Smooth muscle cell (in vitro differentiated cells): ENCODE data around the gene EXOC4. TPM values are rescaled to one million over a fixed set of nuclear protein-coding genes. Genes with fewer than 3 reads are reported as not detected.

Source experiments
- DNase-seq: peaks from one replicate; lab custom pipeline; 2025; ENCODE audit not compliant: unreplicated experiment; lab: John Stamatoyannopoulos, UW
- H2AFZ ChIP-seq: fragments of 200-600 bp; sonication (generic); 2 replicates; pipeline ENCODE4 v1.6.0; 2016; ENCODE audit warnings: antibody characterized with exemption, low read depth, mild to moderate bottlenecking
- H3F3A ChIP-seq: fragments of 200-600 bp; sonication (generic); 2 replicates; pipeline ENCODE4 v1.6.0; 2017; ENCODE audit warnings: antibody characterized with exemption, low read depth
- H3K27ac ChIP-seq: fragments of 200-600 bp; sonication (generic); 2 replicates; pipeline ENCODE4 v1.5.1; 2016; ENCODE audit warnings: low read depth, mild to moderate bottlenecking
- H3K27me3 ChIP-seq: fragments of 200-600 bp; sonication (generic); 2 replicates; pipeline ENCODE4 v1.6.1; 2016; ENCODE audit warnings: low read depth, mild to moderate bottlenecking
- H3K36me3 ChIP-seq: fragments of 200-600 bp; sonication (generic); 2 replicates; pipeline ENCODE4 v1.5.1; 2016; ENCODE audit warnings: low read depth
- H3K4me1 ChIP-seq: fragments of 200-600 bp; sonication (generic); 2 replicates; pipeline ENCODE4 v1.5.1; 2016; ENCODE audit warnings: low read depth
- H3K4me2 ChIP-seq: fragments of 200-600 bp; sonication (generic); 2 replicates; pipeline ENCODE4 v1.6.0; 2016; ENCODE audit warnings: mild to moderate bottlenecking
- H3K4me3 ChIP-seq: fragments of 200-600 bp; sonication (generic); 2 replicates; pipeline ENCODE4 v1.5.1; 2016; ENCODE audit warnings: mild to moderate bottlenecking
- H3K79me2 ChIP-seq: fragments of 200-600 bp; sonication (generic); 2 replicates; pipeline ENCODE4 v1.6.0; 2016; ENCODE audit warnings: low read depth, mild to moderate bottlenecking
- H3K9ac ChIP-seq: fragments of 200-600 bp; sonication (generic); 2 replicates; pipeline ENCODE4 v1.6.0; 2016; ENCODE audit warnings: low read depth
- H3K9me3 ChIP-seq: fragments of 200-600 bp; sonication (generic); replicated peaks from 2 replicates; pipeline ENCODE4 v1.5.1; 2016; ENCODE audit warnings: low read depth
- H4K20me1 ChIP-seq: fragments of 200-600 bp; sonication (generic); 2 replicates; pipeline ENCODE4 v1.6.0; 2016; ENCODE audit warnings: low read depth
- CTCF ChIP-seq: fragments of 200-600 bp; sonication (generic); IDR thresholded peaks from 2 replicates; pipeline ENCODE4 v1.5.1; 2017; ENCODE audit warnings: borderline replicate concordance, mild to moderate bottlenecking, antibody characterized with exemption; ENCODE audit not compliant: insufficient read depth, poor library complexity, severe bottlenecking
- WGBS: methylation state at CpG from one replicate; pipeline ENCODE4 v1.1.7; 2016; ENCODE audit warnings: low lambda C conversion rate; 5-methylcytosine and 5-hydroxymethylcytosine counted together
- polyA plus RNA-seq: library from polyadenylated mRNA; unstranded; fragments of >200 nt; fragmentation: Nextera tagmentation; extraction: Ambion mirVana; gene quantifications from 2 replicates; pipeline ENCODE4 v1.2.1, GENCODE V29; 2016
- total RNA-seq: library from RNA; depleted of rRNA; stranded (reverse); fragments of >200 nt; gene quantifications from 2 replicates; pipeline ENCODE4 v1.2.3, GENCODE V29; 2014

EXOC4 gene
- total and polyA plus RNA-seq, 2 experiments from 2014 or later, result 21.5 to 47.1 TPM

- DNase-seq, result no peak
- Histone ChIP-seq H3K36me3 (no peaks in the 10 kb centered on the region), H3K4me3 (no peak overlapping the region), H3K9me3 (no peaks in the 10 kb centered on the region), H3K79me2 (peaks cover 79% of the 10 kb centered on the region), H3K4me2 (no peak overlapping the region), H3K9ac (no peak overlapping the region), H3K27me3 (no peaks in the 10 kb centered on the region), H3K4me1 (peaks cover 9% of the 10 kb centered on the region), H3K27ac (no peak overlapping the region), H2AFZ (no peak overlapping the region), H4K20me1 (peaks cover 18% of the 10 kb centered on the region), H3F3A (no peaks in the 10 kb centered on the region)
- 95% methylated on average over 6 of the region's 6 CpGs for WGBS
- no peak for TF ChIP-seq CTCF
Measured at GRCh38 chr7:133258174-133258573, 5.3 kb downstream of the EXOC4 start.

GRCh38 chr7:133265821-133266220 is 12.9 kb downstream of the EXOC4 start:
- no peak for DNase-seq
- Histone ChIP-seq H3F3A (no peaks in the 10 kb centered on the region), H3K4me2 (no peak overlapping the region), H3K36me3 (no peaks in the 10 kb centered on the region), H4K20me1 (peaks cover 59% of the 10 kb centered on the region), H2AFZ (no peak overlapping the region), H3K4me1 (peaks cover 3% of the 10 kb centered on the region), H3K4me3 (no peak overlapping the region), H3K79me2 (peaks cover 49% of the 10 kb centered on the region), H3K9ac (no peak overlapping the region), H3K27ac (no peak overlapping the region), H3K27me3 (no peaks in the 10 kb centered on the region), H3K9me3 (no peaks in the 10 kb centered on the region)
- TF ChIP-seq CTCF, result no peak

GRCh38 chr7:133268355-133268754 is 15.5 kb downstream of the EXOC4 start:
- no peak for TF ChIP-seq CTCF
- Histone ChIP-seq H3K4me2 (no peak overlapping the region), H3K4me3 (no peak overlapping the region), H3K27ac (no peak overlapping the region), H3K27me3 (no peaks in the 10 kb centered on the region), H3F3A (no peaks in the 10 kb centered on the region), H2AFZ (no peak overlapping the region), H3K4me1 (peaks cover 3% of the 10 kb centered on the region), H4K20me1 (peaks cover 71% of the 10 kb centered on the region), H3K36me3 (no peaks in the 10 kb centered on the region), H3K79me2 (peaks cover 38% of the 10 kb centered on the region), H3K9me3 (no peaks in the 10 kb centered on the region), H3K9ac (no peak overlapping the region)
- DNase-seq, result no peak
- 97% methylated on average over 2 of the region's 2 CpGs for WGBS

GRCh38 chr7:133272336-133272735 is 19.5 kb downstream of the EXOC4 start:
- Histone ChIP-seq H3K27me3 (no peaks in the 10 kb centered on the region), H3K9ac (no peak overlapping the region), H3K4me2 (no peak overlapping the region), H3K36me3 (peaks cover 4% of the 10 kb centered on the region), H3K79me2 (peaks cover 31% of the 10 kb centered on the region), H3K27ac (no peak overlapping the region), H4K20me1 (peaks cover 68% of the 10 kb centered on the region), H2AFZ (no peak overlapping the region), H3K4me3 (no peak overlapping the region), H3K9me3 (no peaks in the 10 kb centered on the region), H3F3A (no peaks in the 10 kb centered on the region), H3K4me1 (no peaks in the 10 kb centered on the region)
- DNase-seq, result no peak
- no peak for TF ChIP-seq CTCF
- WGBS, result 94% methylated on average over 2 of the region's 2 CpGs
